Transverse colon (tissue), 4 donors: ENCODE data around the gene TTC28.

Experiments used
- CTCF ChIP-seq, 5 experiments: fragments of 200-600 bp in 3 of 5; fragments of 450-650 bp in 2 of 5; sonication (generic) in 3 of 5; IDR thresholded peaks; 1 replicate in 2 of 5; 2 replicates in 3 of 5; pipeline ENCODE4 v1.5.1; 2016 to 2017; ENCODE audit warnings: antibody characterized with exemption in 5 of 5, inconsistent platforms in 3 of 5, mild to moderate bottlenecking in 2 of 5, moderate library complexity in 1 of 5
- POLR2AphosphoS5 ChIP-seq, 3 donors: sonication (generic); formaldehyde crosslinking; IDR thresholded peaks; one replicate each; pipeline ENCODE4 v1.6.1; 2016; ENCODE audit warnings: antibody characterized with exemption in 3 of 3

- no peak for TF ChIP-seq POLR2AphosphoS5 (IDR thresholded peaks at IDR 0.05)
- TF ChIP-seq CTCF (IDR thresholded peaks at IDR 0.05): no peak
Observed at GRCh38 chr22:28043266-28043665, 636.4 kb downstream of the TTC28 start.
